H1 (cell line): Measurements from ENCODE around the gene TRIM21. TPM values are rescaled to one million over a fixed set of nuclear protein-coding genes. Genes with fewer than 3 reads are reported as not detected.
"Not testable (repeated sequence)": the region's sequence is repeated elsewhere in the genome, so short reads cannot be mapped to it uniquely, and the experiment has no call there.

Experiments
- CTCF ChIA-PET: fragments of 300-600 bp; sonication (Branson Sonifier 250); formaldehyde crosslinking; loops from one replicate; lab custom pipeline; 2021; ENCODE audit not compliant: partially characterized antibody; lab: Charles Lee
- POLR2A ChIA-PET: fragments of 300-600 bp; sonication (Branson Sonifier 250); formaldehyde crosslinking; loops from one replicate; lab custom pipeline; 2021; ENCODE audit warnings: inconsistent platforms; ENCODE audit not compliant: partially characterized antibody; lab: Charles Lee
- DNase-seq, 2 experiments: peaks; one replicate each; pipeline versions ENCODE4 v3.0.0 to v3.0.0-alpha.2; 2010 to 2022; ENCODE audit warnings: low spot score in 2 of 2, low read depth in 1 of 2, mixed read lengths in 1 of 2
- FAIRE-seq: peaks from 2 replicates; lab custom pipeline; 2011; peaks lifted over from hg19 to GRCh38; lab: Jason Lieb, UNC
- H2AFZ ChIP-seq: 2 replicates; pipeline ENCODE4 v1.8.1; 2012; ENCODE audit warnings: low read length, inconsistent platforms
- H2AK5ac ChIP-seq: 2 replicates; pipeline ENCODE4 v1.6.1; 2013; ENCODE audit warnings: low read depth, low read length
- H2BK120ac ChIP-seq: replicated peaks from 2 replicates; pipeline ENCODE3; 2013; ENCODE audit warnings: low read depth, low read length, inconsistent platforms
- H2BK12ac ChIP-seq: 2 replicates; pipeline ENCODE4 v1.6.1; 2013; ENCODE audit warnings: low read depth, low read length
- H2BK15ac ChIP-seq: 2 replicates; pipeline ENCODE4 v1.6.1; 2013; ENCODE audit warnings: low read length
- H2BK20ac ChIP-seq: 2 replicates; pipeline ENCODE4 v1.6.1; 2013; ENCODE audit warnings: low read length
- H2BK5ac ChIP-seq: 2 replicates; pipeline ENCODE4 v1.6.1; 2013; ENCODE audit warnings: low read depth, low read length
- H3K14ac ChIP-seq: 2 replicates; pipeline ENCODE4 v1.6.1; 2013; ENCODE audit warnings: inconsistent platforms; ENCODE audit not compliant: insufficient read length
- H3K18ac ChIP-seq: 2 replicates; pipeline ENCODE4 v1.6.1; 2013; ENCODE audit warnings: low read length; ENCODE audit errors: extremely low read depth
- H3K23ac ChIP-seq: 2 replicates; pipeline ENCODE4 v1.6.1; 2013; ENCODE audit warnings: inconsistent platforms; ENCODE audit not compliant: insufficient read length
- H3K23me2 ChIP-seq: 2 replicates; pipeline ENCODE4 v1.6.1; 2013; ENCODE audit warnings: low read depth, low read length
- H3K27ac ChIP-seq: 2 replicates; pipeline ENCODE4 v1.6.1; 2011; ENCODE audit warnings: low read depth, low read length, inconsistent platforms
- H3K27me3 ChIP-seq, 4 experiments: replicated peaks in 1 of 4; 1 replicate in 1 of 4; 2 replicates in 3 of 4; pipeline versions ENCODE4 v1.6.1 to v1.8.1; 2011 to 2013; ENCODE audit warnings: low read length in 3 of 4, mild to moderate bottlenecking in 3 of 4, inconsistent platforms in 2 of 4, mixed read lengths in 2 of 4, moderate library complexity in 1 of 4; ENCODE audit not compliant: control insufficient read depth in 3 of 4, insufficient read depth in 3 of 4; ENCODE audit errors: extremely low read depth in 1 of 4
- H3K36me3 ChIP-seq, 4 experiments: 2 replicates each; pipeline versions ENCODE4 v1.6.1 to v1.8.1; 2011 to 2013; ENCODE audit warnings: mild to moderate bottlenecking in 4 of 4, low read length in 3 of 4, moderate library complexity in 2 of 4, control low read depth in 1 of 4, inconsistent platforms in 1 of 4; ENCODE audit not compliant: insufficient read depth in 4 of 4, control insufficient read depth in 2 of 4
- H3K4ac ChIP-seq: replicated peaks from 2 replicates; pipeline ENCODE3; 2013; ENCODE audit warnings: low read length, low read depth, mixed read lengths, inconsistent platforms; ENCODE audit not compliant: insufficient read length
- H3K4me1 ChIP-seq, 4 experiments: replicated peaks in 1 of 4; 1 replicate in 1 of 4; 2 replicates in 3 of 4; pipeline versions ENCODE4 v1.6.1 to v1.8.1; 2011 to 2013; ENCODE audit warnings: low read length in 3 of 4, inconsistent platforms in 2 of 4, mixed read lengths in 1 of 4; ENCODE audit not compliant: insufficient read depth in 4 of 4, control insufficient read depth in 3 of 4
- H3K4me2 ChIP-seq, 2 experiments: 2 replicates each; pipeline versions ENCODE4 v1.6.1 to v1.8.1; 2011 to 2013; ENCODE audit warnings: low read depth in 2 of 2, low read length in 2 of 2, control low read depth in 1 of 2, inconsistent platforms in 1 of 2, mild to moderate bottlenecking in 1 of 2; ENCODE audit not compliant: insufficient read depth in 1 of 2
- H3K4me3 ChIP-seq, 4 experiments: fragments of 200-600, 300-600 bp in 1 of 4; sonication (generic), shearing (Covaris generic), sonication (Bioruptor Twin) in 1 of 4; 2 replicates each; pipeline versions ENCODE4 v1.5.1 to v1.8.1; 2011 to 2016; ENCODE audit warnings: low read length in 4 of 4, low read depth in 3 of 4, control low read depth in 2 of 4, inconsistent platforms in 2 of 4, mild to moderate bottlenecking in 2 of 4, mixed read lengths in 1 of 4, moderate library complexity in 1 of 4; ENCODE audit not compliant: insufficient read depth in 2 of 4; ENCODE audit errors: extremely low read depth in 1 of 4
- H3K56ac ChIP-seq: replicated peaks from 2 replicates; pipeline ENCODE3; 2013; ENCODE audit warnings: low read depth, mild to moderate bottlenecking, mixed read lengths, low read length, inconsistent platforms; ENCODE audit not compliant: insufficient read length
- H3K79me1 ChIP-seq: 2 replicates; pipeline ENCODE4 v1.6.1; 2013; ENCODE audit warnings: low read depth, low read length, control low read depth
- H3K79me2 ChIP-seq, 2 experiments: 2 replicates each; pipeline versions ENCODE4 v1.6.1 to v1.8.1; 2012 to 2013; ENCODE audit warnings: low read length in 2 of 2, mild to moderate bottlenecking in 2 of 2, inconsistent platforms in 1 of 2; ENCODE audit not compliant: insufficient read depth in 2 of 2, control insufficient read depth in 1 of 2
- H3K9ac ChIP-seq, 4 experiments: replicated peaks in 1 of 4; 1 replicate in 1 of 4; 2 replicates in 3 of 4; pipeline versions ENCODE4 v1.6.1 to v1.8.1; 2011 to 2013; ENCODE audit warnings: low read depth in 3 of 4, low read length in 3 of 4, control low read depth in 2 of 4, mild to moderate bottlenecking in 2 of 4, moderate library complexity in 2 of 4, inconsistent platforms in 1 of 4; ENCODE audit errors: extremely low read depth in 1 of 4
- H3K9me3 ChIP-seq, 2 experiments: 2 replicates each; pipeline versions ENCODE4 v1.6.1 to v1.8.1; 2012 to 2013; ENCODE audit warnings: mild to moderate bottlenecking in 2 of 2, moderate library complexity in 2 of 2, control low read depth in 1 of 2, inconsistent platforms in 1 of 2, low read depth in 1 of 2, low read length in 1 of 2, mixed read lengths in 1 of 2; ENCODE audit not compliant: insufficient read depth in 2 of 2
- H4K20me1 ChIP-seq, 2 experiments: replicated peaks in 1 of 2; 2 replicates each; pipeline versions ENCODE3 to v1.8.1; 2011 to 2013; ENCODE audit warnings: inconsistent platforms in 2 of 2, low read length in 2 of 2, mild to moderate bottlenecking in 1 of 2; ENCODE audit not compliant: insufficient read depth in 2 of 2, control insufficient read depth in 1 of 2
- H4K5ac ChIP-seq: 2 replicates; pipeline ENCODE4 v1.6.1; 2013; ENCODE audit warnings: low read length, low read depth, mixed read lengths, inconsistent platforms; ENCODE audit not compliant: insufficient read length
- H4K8ac ChIP-seq: 2 replicates; pipeline ENCODE4 v1.8.0; 2013; ENCODE audit warnings: mild to moderate bottlenecking, moderate library complexity, low read length, inconsistent platforms; ENCODE audit not compliant: insufficient read depth; ENCODE audit errors: extremely low read depth
- H4K91ac ChIP-seq: replicated peaks from 2 replicates; pipeline ENCODE3; 2013; ENCODE audit warnings: low read length, mixed read lengths, inconsistent platforms; ENCODE audit not compliant: insufficient read length
- WGBS, 2 experiments: shearing (Covaris generic) in 1 of 2; methylation state at CpG; one replicate each; pipeline versions ENCODE4 v1.1.6 to v1.1.7; 2013 to 2015; ENCODE audit warnings: low lambda C conversion rate in 2 of 2, mixed read lengths in 2 of 2, inconsistent platforms in 1 of 2, low coverage in 1 of 2, missing lambda C conversion rate in 1 of 2; ENCODE audit not compliant: insufficient replicate concordance in 2 of 2, insufficient coverage in 1 of 2, insufficient read length in 1 of 2; ENCODE audit errors: extremely low coverage in 1 of 2, missing lambda C conversion rate in 1 of 2; 5-methylcytosine and 5-hydroxymethylcytosine counted together
- polyA plus RNA-seq, 7 experiments: library from polyadenylated mRNA; depleted of rRNA in 3 of 7; stranded (reverse) in 5 of 7; unstranded in 2 of 7; fragments of >200 nt in 5 of 7; fragments of 200-250 nt in 2 of 7; gene quantifications; 1 replicate in 5 of 7; 2 replicates in 1 of 7; 4 replicates in 1 of 7; pipeline versions ENCODE4 v1.2.1 to v1.2.3, GENCODE V29; 2011 to 2013; ENCODE audit warnings: missing spikeins in 2 of 7, mixed read lengths in 2 of 7
- total RNA-seq: library from RNA; stranded (reverse); fragmentation: NEBNext Ultra II Directional; extraction: Animal tissue kit (Norgen Biotek cat#: 25700); gene quantifications from 2 replicates; pipeline ENCODE4 v1.2.1, GENCODE V29; 2021

The TRIM21 gene
- total and polyA plus RNA-seq, 2 of the 8 experiments (the other 6 are each of a cell fraction or from before 2014, with no cell fraction given): 15.6 to 16.7 TPM

DNA sequence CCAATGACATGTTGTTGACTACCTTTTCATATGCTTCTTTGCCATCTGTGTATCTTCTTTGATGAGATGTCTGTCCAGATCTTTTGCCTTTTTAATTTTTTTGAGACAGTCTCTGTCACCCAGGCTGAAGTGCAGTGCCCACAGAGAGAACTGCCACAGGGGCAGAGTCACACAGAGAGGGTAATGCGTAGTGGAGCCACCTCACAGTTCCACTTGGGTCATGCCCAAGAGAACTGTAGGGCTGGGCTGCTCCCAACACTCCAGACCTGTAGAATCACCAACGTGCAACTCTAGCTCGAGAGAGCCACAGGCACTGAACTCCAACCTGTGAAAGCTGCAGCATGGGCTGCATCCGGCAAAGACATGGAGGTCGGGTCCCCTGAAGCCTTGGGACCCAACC is 45.4 kb downstream of the TRIM21 start:
- H4K5ac ChIP-seq, H2BK5ac ChIP-seq, DNase-seq, H3K9ac ChIP-seq, H3K14ac ChIP-seq, H3K79me1 ChIP-seq, H2BK12ac ChIP-seq, H2AFZ ChIP-seq, H4K8ac ChIP-seq, POLR2A ChIA-PET, H3K4me1 ChIP-seq, H3K18ac ChIP-seq, H3K4me3 ChIP-seq, H3K79me2 ChIP-seq, CTCF ChIA-PET, H3K23ac ChIP-seq, H2BK120ac ChIP-seq, H2BK20ac ChIP-seq, H2AK5ac ChIP-seq, H3K56ac ChIP-seq, H3K27ac ChIP-seq, H3K36me3 ChIP-seq, H3K4ac ChIP-seq, H4K91ac ChIP-seq, H4K20me1 ChIP-seq, FAIRE-seq, H3K9me3 ChIP-seq, H3K23me2 ChIP-seq, H2BK15ac ChIP-seq, H3K27me3 ChIP-seq, H3K4me2 ChIP-seq: not testable (repeated sequence)
- WGBS, 2 experiments: 85% methylated on average over 1 of the region's 5 CpGs; no CpG with 5 or more reads in 1 of the 2 experiments

DNA sequence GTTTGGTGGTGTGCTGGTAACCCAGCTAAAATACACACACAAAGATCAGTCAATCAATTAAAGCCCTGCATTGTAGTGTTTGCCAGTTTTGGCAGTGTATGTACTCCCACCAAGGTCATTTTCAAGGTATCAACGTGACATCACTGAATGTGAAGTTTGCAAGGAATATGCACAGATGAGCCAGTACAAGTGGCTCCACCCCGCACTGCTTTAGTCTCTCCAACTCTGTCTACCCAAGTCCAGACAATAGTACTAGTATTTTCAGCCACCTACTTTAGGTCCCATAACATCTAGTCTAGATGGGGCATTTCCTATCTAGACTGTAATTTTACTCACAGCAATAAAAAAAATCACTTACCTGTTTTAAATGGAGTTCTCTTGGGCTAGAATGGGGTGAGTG is 48.1 kb downstream of the TRIM21 start:
- H4K91ac ChIP-seq, H3K4me1 ChIP-seq, FAIRE-seq, H3K27me3 ChIP-seq, H3K23me2 ChIP-seq, H3K23ac ChIP-seq, H2BK20ac ChIP-seq, H3K27ac ChIP-seq, H3K36me3 ChIP-seq, H3K79me1 ChIP-seq, H4K20me1 ChIP-seq, H3K56ac ChIP-seq, H3K4me3 ChIP-seq, H2AFZ ChIP-seq, DNase-seq, H4K8ac ChIP-seq, H3K9ac ChIP-seq, H2BK5ac ChIP-seq, H3K9me3 ChIP-seq, CTCF ChIA-PET, H3K4me2 ChIP-seq, POLR2A ChIA-PET, H3K4ac ChIP-seq, H2BK15ac ChIP-seq, H3K79me2 ChIP-seq, H4K5ac ChIP-seq, H2BK120ac ChIP-seq, H3K18ac ChIP-seq, H3K14ac ChIP-seq, H2BK12ac ChIP-seq, H2AK5ac ChIP-seq: not testable (repeated sequence)
- WGBS, 2 experiments: 100% methylated on average over 2 of the region's 2 CpGs; no CpG with 5 or more reads in 1 of the 2 experiments
